ENCODE results near the gene DNASE1L3. TPM values are rescaled to one million over a fixed set of nuclear protein-coding genes. Genes with fewer than 3 reads are reported as not detected.

The DNASE1L3 gene
- total and polyA plus RNA-seq, 2 experiments from 2014 or later = 0.39 to 0.94 TPM

GRCh38 chr3:58150810-58151199 is 60.0 kb downstream of the DNASE1L3 start:
- no peaks in the 10 kb centered on the region for H3K4me1 ChIP-seq (ENCODE audit: low read depth)
- no peak overlapping the region for H3K27ac ChIP-seq
- no peak for TF ChIP-seq CTCF (IDR thresholded peaks at IDR 0.05; ENCODE audit: low read depth, low read length)
- H3K9me3 ChIP-seq (ENCODE audit: low read depth) = no peaks in the 10 kb centered on the region
- H3K36me3 ChIP-seq = peaks cover under 1% of the 10 kb centered on the region
- H3K27me3 ChIP-seq = no peaks in the 10 kb centered on the region
- H3K4me3 ChIP-seq = no peak overlapping the region
- DNase-seq (ENCODE audit: low read depth in 1 of 2, low spot score in 1 of 2) = no peak

- no peak for TF ChIP-seq CTCF (IDR thresholded peaks at IDR 0.05; ENCODE audit: low read depth, low read length)
- no peaks in the 10 kb centered on the region for H3K9me3 ChIP-seq (ENCODE audit: low read depth)
- no peaks in the 10 kb centered on the region for H3K36me3 ChIP-seq
- no peak overlapping the region for H3K27ac ChIP-seq
- no peaks in the 10 kb centered on the region for H3K27me3 ChIP-seq
- DNase-seq (ENCODE audit: low read depth in 1 of 2, low spot score in 1 of 2) = no peak
- no peak overlapping the region for H3K4me3 ChIP-seq
- no peaks in the 10 kb centered on the region for H3K4me1 ChIP-seq (ENCODE audit: low read depth)
Measured at GRCh38 chr3:58150130-58150809, 60.5 kb downstream of the DNASE1L3 start.

- no peak overlapping the region for H3K4me3 ChIP-seq
- H3K27ac ChIP-seq = no peak overlapping the region
- no peak for TF ChIP-seq CTCF (IDR thresholded peaks at IDR 0.05; ENCODE audit: low read depth, low read length)
- no peaks in the 10 kb centered on the region for H3K27me3 ChIP-seq
- no peaks in the 10 kb centered on the region for H3K4me1 ChIP-seq (ENCODE audit: low read depth)
- no peak for DNase-seq (ENCODE audit: low read depth in 1 of 2, low spot score in 1 of 2)
- no peaks in the 10 kb centered on the region for H3K36me3 ChIP-seq
- no peaks in the 10 kb centered on the region for H3K9me3 ChIP-seq (ENCODE audit: low read depth)
Measured at GRCh38 chr3:58148049-58148448, 62.7 kb downstream of the DNASE1L3 start.

- no peaks in the 10 kb centered on the region for H3K9me3 ChIP-seq (ENCODE audit: low read depth)
- DNase-seq (ENCODE audit: low read depth in 1 of 2, low spot score in 1 of 2) = no peak
- H3K27me3 ChIP-seq = no peaks in the 10 kb centered on the region
- H3K36me3 ChIP-seq = no peaks in the 10 kb centered on the region
- TF ChIP-seq CTCF (IDR thresholded peaks at IDR 0.05; ENCODE audit: low read depth, low read length) = no peak
- no peak overlapping the region for H3K4me3 ChIP-seq
- H3K27ac ChIP-seq = no peak overlapping the region
- H3K4me1 ChIP-seq (ENCODE audit: low read depth) = no peaks in the 10 kb centered on the region
Measured at GRCh38 chr3:58144478-58145325, 66.1 kb downstream of the DNASE1L3 start.

- no peak overlapping the region for H3K4me3 ChIP-seq
- H3K36me3 ChIP-seq = no peaks in the 10 kb centered on the region
- no peaks in the 10 kb centered on the region for H3K27me3 ChIP-seq
- TF ChIP-seq CTCF (IDR thresholded peaks at IDR 0.05; ENCODE audit: low read depth, low read length) = no peak
- DNase-seq (ENCODE audit: low read depth in 1 of 2, low spot score in 1 of 2) = no peak
- H3K4me1 ChIP-seq (ENCODE audit: low read depth) = no peaks in the 10 kb centered on the region
- H3K9me3 ChIP-seq (ENCODE audit: low read depth) = no peaks in the 10 kb centered on the region
- H3K27ac ChIP-seq = no peak overlapping the region
Measured at GRCh38 chr3:58143417-58144055, 67.2 kb downstream of the DNASE1L3 start.

Other genes starting within 250 kb of the DNASE1L3 start
- 25.2 and 28.7 TPM in 2 replicates for gene FLNB, start 202.6 kb downstream of the DNASE1L3 start, total RNA-seq
- 12.1 and 13.8 TPM in 2 replicates for gene FLNB, start 202.6 kb downstream of the DNASE1L3 start, polyA plus RNA-seq
- gene ABHD6, start 26.8 kb upstream of the DNASE1L3 start, total RNA-seq = 13.4 and 31.4 TPM in 2 replicates
- gene ABHD6, start 26.8 kb upstream of the DNASE1L3 start, polyA plus RNA-seq = 12.9 and 32.7 TPM in 2 replicates
- 7.9 and 11.1 TPM in 2 replicates for gene RPP14, start 95.3 kb upstream of the DNASE1L3 start, total RNA-seq
- 14.2 TPM in 2 replicates for gene RPP14, start 95.3 kb upstream of the DNASE1L3 start, polyA plus RNA-seq
- 9.9 and 11.8 TPM in 2 replicates for gene HTD2, start 95.5 kb upstream of the DNASE1L3 start, total RNA-seq
- 26.0 and 36.0 TPM in 2 replicates for gene HTD2, start 95.5 kb upstream of the DNASE1L3 start, polyA plus RNA-seq
- gene PXK, start 121.9 kb upstream of the DNASE1L3 start, total RNA-seq = 19.3 and 26.8 TPM in 2 replicates
- gene PXK, start 121.9 kb upstream of the DNASE1L3 start, polyA plus RNA-seq = 18.1 and 30.7 TPM in 2 replicates
- gene PDHB, start 222.9 kb upstream of the DNASE1L3 start, total RNA-seq = 260 and 584 TPM in 2 replicates
- gene PDHB, start 222.9 kb upstream of the DNASE1L3 start, polyA plus RNA-seq = 247 and 266 TPM in 2 replicates